ENCODE measurements around the gene TMEM131L.
A peak's percentile ranks its signal among the peaks of the same experiment; 100 is the strongest.

The TMEM131L gene

DNA sequence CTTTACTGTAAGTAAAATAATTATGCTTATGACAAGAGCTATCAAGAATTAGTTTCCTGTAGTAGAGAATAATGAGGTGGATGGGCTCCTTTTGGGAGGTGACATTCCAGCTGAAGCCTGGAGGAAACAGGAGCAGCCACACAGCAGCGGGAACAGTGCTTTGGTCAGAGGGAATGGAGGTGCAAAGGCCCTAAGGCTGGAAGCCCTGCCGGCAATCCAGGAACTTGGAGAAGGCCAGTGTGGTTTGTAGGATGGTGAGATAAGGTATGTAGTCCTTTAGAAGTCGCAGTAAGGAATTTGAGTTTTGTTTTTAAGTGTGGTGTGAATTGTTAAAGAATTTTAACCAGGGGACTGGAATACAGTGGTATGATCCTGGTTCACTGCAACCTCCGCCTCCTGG lies 8.1 kb downstream of the TMEM131L start:
- DNase-seq (ENCODE audit: low read depth in 4 of 4, low spot score in 1 of 4): no peak

DNA sequence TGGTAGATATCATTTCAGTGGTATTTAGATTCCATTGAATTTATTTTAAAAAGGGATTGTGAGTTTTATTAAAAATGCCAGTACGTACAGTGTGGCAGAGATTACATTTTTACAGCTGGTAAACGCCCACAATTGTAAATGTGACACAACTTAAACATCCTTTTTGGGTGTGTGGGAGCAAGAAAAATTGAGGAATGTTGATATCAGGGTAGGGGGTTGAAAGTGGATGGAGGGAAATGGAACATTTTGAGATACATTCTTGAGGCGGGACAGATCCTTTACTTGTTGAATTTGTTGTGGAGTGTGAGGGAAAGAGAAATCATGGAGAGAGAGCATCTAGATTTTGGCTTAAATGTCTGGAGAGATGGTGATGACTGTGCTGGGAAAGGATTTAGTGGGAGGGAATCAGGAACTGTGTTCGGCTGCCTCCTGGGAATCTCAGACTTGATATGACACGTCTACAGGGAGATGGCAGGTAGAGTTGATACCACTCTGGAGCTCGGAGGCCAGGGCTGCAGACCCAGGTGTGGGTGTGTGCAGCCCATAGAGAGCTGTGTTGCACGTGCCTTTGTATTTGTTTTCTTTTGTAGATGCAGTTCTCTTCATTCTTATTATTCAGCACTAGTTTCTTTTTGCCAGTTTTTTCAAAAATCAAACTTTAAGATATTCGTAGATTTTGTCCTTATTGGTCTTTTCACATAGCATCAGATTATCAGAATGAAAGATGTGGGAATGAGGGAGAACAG lies 10.8 kb downstream of the TMEM131L start:
- DNase-seq (ENCODE audit: low read depth in 4 of 4, low spot score in 1 of 4): no peak

DNA sequence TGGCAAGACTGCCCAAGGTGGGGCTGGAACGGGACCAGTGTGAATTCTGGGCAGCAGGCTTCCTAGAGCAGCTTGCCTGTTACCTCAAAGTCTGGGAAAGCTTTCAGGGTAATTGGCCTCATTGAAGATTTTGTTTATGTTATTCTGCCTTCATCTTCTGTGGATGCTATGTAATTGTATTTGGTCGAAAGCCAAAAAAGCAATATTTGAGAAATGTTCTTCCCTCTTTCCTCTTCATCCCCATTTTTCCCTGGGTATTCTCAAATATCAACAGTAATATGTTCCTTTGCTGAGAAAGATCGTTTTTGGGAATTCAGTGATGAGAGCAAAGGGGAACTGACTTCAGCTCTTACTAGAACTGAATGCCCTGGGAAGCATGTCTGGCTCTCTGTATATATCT lies 12.9 kb downstream of the TMEM131L start:
- no peak for DNase-seq (ENCODE audit: low read depth in 4 of 4, low spot score in 1 of 4)

DNA sequence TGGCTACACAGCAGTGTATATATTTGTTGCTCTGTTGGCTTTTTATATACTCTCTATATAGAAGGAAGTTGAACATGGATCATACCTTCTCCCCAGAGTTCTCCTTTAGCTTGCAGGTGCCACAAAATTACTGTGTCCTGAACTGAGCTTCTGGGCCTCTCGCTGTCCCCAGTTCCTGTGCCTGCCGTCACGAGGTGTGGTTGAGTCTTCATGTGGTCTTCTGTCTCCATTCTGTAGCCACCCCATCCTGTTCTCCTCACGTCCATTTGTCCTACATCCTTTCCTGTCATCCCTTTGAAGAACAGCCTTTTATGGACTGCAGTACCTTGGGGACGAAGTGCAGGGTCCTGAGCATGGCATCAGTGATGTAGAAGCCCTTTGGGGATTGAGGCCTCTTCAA lies 14.5 kb downstream of the TMEM131L start:
- no peak for DNase-seq (ENCODE audit: low read depth in 4 of 4, low spot score in 1 of 4)

DNA sequence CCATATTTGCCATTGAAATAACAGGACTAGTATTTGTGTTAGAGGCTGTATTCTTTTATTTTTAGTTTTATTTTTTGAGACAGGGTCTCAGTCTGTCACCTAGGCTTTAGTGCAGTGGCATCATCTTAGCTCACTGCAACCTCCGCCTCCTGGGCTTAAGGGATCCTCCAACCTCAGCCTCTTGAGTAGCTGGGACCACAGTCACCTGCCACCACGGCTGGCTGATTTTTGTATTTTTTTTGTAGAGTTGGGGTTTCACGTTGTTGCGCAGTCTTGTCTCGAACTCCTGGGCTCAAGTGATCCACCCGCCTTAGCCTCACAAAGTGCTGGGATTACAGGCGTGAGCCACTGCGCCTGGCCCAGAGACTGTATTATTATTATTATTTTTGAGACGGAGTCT lies 15.3 kb downstream of the TMEM131L start:
- DNase-seq (ENCODE audit: low read depth in 4 of 4, low spot score in 1 of 4): no peak

DNA sequence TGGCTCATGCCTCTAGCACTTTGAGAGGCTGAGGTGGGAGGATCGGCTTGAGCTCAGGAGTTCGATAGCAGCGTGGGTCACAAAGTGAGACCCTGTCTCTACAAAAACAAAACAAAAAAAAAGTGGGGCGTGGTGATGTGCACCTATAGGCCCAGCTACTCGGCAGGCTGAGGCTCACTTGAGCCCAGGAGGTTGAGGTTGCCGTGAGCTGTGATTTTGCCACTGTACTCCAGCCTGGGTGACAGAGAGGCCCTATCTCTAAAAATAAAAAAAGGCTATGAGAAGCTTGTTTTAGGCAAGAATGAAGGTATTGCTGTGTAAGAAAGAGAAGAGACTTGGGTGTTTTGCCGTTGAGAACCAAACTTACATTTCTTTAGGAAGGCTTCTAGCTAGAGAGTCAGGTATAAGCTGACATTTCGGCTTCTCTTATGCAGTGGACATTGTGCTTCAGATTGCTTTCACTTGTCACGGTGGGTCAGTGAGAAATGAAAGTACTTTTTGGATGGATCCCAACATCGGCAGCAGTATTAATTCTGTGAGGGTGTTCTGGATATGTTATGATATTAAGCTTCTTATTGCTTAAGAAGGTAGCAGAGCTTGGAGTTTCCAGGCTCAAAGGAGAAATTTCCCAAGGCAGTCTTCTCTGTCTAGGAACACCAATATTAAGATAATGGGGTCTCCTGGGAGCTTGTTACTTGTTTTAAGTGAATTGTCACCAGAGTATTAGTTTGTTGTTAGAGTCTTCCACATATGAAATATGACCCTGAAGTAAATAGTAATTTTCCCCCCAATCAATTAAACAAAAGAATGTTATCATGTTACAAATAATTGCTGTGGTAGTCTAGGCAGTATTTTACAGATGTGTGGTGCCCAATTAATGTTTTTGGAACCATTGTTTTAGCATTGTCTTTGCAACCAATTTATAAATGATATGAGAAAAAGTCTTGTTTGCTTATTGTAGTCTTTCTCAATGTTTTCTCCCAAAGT lies 17.6 kb downstream of the TMEM131L start:
- no peak for DNase-seq (ENCODE audit: low read depth in 4 of 4, low spot score in 1 of 4)

DNA sequence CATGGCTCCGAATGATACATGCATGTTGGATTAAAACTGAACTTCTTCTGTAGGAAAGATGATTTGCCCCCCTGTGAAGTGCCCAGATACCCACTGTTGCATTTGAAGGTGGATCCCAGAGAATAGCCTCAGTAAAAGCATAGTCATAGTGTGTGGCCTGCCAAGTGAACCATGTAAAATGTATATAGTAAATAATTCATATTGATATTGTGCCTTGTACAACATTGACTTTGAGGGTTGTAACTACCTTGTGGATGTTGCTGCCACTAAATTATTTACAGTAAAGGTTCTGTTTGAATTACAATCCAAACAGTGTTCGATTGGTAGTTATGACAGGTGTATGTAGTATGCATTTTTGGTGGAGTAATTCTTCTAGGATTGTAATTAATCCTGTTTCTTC lies 19.2 kb downstream of the TMEM131L start:
- DNase-seq (ENCODE audit: low read depth in 4 of 4, low spot score in 1 of 4): no peak

DNA sequence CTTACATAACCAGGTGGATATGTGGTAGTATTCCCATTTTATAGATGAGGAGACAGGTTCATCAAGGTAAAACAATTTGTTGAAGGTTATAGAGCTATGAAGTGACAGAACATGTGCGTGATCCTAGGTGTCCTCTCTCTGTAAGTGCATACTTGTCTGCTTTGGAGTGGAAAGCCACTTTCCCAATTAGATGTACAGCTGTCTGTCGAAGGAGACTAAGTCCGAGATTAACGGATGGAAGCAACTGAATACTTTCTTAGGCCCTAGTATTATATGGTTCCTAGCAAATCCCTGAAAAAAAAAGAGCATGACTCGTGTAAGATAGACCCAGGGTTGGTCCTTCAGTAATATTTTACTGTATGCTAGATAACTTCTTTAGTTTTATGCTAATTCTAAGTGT lies 19.7 kb downstream of the TMEM131L start:
- DNase-seq (ENCODE audit: low read depth in 4 of 4, low spot score in 1 of 4): no peak

DNA sequence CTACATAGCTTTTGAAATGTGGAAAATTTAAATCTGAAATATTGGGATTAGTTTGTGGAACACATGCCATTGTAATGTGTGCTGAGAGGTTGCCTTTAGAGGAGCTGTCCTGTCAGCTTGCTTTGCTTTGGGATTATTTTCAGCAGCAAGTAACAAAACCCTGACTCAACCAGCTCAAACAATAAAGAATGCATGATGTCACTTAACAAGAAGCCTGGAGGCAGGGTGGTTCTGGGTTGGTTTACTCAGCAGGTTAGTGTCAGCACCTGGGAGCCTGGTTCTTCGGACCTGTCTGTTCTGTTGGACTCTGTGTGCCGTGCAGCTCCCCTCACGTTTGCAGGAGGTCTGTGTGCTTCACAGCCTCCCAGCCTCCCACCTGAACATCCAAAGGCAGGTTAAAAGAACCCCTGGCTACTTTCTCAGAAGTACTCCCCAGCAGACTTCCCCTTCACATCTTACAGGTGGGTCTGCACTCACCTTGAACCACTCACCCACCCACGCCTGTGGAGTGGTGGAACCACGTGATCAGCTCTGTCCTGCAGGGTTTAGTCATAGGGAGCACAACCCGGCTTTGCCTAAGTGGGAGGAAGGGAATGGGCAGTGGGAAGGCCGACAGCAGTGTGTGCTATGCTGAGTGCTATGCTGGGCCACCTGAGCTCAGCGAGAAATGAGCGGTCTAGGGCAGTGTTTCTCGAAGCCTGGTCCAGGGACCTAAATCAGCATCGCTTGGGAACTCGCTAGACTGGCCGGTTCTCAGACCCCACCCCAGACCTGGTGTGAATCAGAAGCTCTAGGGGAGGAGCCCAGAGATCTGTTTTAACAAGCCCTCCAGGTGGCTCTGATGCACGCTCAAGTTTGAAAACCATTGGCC lies 20.4 kb downstream of the TMEM131L start:
- DNase-seq (ENCODE audit: low read depth in 4 of 4, low spot score in 1 of 4): no peak

DNA sequence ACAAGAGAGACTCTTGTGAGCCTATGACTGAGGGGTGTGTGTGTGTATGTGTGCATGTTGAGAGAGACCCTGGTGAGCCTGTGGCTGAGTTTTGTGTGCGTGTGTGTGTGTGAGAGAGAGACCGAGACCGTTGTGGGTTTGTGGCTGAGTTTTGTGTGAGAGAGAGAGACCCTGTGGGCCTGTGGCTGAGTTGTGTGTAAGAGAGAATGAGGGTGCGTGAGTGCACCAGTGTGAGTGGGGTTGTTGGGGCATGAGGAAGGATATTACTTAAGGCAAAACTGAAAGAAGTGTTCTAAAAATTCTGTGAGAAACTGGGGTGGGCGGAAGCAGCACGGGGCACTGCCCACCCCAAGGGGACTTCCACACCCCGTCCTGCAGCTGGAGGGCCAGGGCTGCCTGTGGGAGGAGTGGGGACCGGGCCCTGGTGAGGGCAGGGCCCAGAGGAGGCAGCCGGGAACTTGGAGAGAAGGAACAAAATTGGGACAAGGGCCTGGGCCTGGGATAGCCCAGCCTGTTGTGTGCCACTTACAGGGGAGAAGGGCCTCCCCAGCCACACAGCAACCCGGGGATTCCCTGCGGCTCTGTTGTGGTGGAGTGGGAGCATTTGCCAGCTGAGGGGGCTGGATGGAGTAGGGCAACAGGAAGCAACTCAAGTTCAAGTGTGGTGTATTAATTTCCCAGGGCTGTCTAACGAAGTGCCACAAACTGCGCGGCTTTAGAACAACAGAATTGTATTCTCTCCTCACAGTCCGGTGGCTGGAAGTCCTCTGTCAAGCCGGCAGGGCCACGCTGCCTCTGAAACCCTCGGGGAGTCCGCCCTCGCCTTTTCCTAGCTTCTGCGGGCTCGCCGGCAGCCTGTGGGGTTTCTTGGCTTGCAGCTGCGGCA lies 22.1 kb downstream of the TMEM131L start:
- peak in 3 of 4 experiments; percentile 52 to 65 (median 63) for DNase-seq (ENCODE audit: low read depth in 4 of 4, low spot score in 1 of 4)

DNA sequence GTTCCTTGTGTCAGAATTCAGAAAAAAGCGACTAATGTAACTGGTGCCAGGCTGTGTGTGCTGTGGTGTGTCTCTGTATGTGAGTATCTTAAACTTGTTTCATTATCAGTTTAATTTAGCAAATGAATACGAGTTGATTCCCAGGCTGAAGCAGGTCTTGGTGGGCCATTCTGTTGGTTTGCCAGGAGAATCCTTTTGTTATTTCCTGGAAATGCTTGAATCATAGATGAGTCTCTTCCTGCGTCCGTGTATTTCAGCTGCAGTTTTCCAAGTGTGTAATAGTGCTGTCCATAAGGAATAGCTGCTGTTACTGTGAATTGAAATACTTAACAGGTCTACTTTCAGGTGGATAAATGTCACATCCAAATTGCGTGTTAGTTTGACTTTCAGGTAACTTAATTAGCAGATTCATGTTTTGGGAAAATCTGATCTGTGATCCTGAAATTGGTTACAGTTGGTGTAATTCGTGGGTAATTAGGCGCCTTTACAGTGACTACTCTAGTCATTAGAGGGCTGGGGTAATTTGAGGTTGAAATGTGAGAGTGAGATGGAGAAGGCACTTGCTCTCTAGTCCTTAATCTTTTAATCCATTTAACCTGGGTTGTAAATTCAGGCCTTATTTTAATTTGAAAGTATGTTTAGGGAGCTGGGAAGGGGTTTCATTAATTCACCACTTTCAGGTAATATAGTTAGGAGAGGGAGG lies 23.8 kb downstream of the TMEM131L start:
- DNase-seq (ENCODE audit: low read depth in 4 of 4, low spot score in 1 of 4): no peak

DNA sequence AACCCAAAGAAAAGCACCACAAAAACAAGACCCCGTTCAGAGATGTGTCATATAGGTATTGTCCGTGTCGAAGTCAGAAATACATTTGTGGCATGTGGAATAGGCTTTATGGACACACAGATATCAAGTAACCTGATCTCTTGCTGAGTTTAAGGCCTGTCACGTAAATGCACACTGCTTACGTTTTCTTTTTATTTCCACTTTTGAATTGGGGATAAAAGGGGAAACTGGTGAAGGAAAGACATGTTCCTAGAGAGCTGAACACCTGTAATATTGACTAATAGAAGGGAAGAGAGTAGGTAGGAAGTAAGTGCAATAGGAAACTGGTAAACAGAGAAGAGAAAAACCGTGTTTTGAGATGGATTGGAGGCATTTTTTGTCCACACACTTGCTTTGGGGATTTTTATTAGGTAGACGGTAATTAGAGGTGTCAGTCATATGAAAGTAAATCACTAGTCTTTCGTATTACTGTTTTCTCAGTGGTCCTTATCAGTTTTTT lies 24.9 kb downstream of the TMEM131L start:
- DNase-seq (ENCODE audit: low read depth in 4 of 4, low spot score in 1 of 4): no peak

DNA sequence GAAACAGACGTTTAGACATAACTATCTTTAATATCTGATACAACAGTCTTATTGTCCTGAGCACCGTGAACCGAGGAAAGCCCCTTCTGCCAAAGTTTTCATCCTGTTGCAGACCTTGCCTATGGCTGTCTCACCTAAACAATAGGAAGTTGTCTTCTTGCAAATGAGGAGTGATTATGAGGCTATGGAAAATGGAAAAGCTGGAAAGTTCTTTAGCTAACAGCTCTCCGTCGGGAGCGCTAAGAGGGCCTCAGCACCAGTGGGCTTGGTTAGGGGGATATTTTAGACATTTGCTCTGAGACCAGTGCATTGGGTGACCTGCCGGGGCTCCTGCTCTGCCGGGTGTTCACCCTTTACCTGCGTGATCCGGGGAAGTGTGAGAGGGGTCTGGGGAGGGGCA lies 28.4 kb downstream of the TMEM131L start:
- no peak for DNase-seq (ENCODE audit: low read depth in 4 of 4, low spot score in 1 of 4)

DNA sequence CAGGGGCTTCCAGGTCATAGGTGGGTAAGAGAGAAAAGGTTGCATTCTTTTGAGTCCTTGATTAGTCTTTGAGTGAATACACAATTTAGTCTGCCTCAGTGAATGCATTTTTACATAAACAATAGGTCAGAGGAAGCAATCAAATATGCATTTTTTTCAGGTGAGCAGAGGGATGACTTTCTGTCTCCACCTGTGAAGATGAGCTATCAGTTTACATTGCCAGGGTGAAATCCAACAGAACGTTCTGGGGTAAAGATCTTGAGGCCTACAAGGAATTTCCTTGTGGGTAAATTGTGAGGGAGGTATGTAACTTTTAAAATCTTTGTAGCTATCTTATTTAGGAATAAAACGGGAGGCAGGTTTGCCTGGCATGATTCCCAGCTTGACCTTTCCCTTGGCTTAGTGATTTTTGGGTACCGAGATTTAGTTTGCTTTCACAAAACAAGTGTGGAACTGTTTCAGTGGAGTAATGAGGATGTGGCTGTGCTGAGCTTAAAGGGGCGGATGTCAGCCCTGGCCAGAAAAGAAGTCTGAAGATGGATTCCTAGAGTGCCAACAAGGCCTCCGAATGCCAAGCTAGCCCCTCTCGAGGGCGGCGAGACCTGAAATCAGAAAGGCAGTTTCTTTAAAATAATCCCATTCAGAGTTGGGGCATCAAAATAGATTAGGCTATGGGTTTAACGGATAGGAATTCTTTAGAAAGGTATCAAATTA lies 29.5 kb downstream of the TMEM131L start:
- DNase-seq (ENCODE audit: low read depth in 4 of 4, low spot score in 1 of 4): no peak

DNA sequence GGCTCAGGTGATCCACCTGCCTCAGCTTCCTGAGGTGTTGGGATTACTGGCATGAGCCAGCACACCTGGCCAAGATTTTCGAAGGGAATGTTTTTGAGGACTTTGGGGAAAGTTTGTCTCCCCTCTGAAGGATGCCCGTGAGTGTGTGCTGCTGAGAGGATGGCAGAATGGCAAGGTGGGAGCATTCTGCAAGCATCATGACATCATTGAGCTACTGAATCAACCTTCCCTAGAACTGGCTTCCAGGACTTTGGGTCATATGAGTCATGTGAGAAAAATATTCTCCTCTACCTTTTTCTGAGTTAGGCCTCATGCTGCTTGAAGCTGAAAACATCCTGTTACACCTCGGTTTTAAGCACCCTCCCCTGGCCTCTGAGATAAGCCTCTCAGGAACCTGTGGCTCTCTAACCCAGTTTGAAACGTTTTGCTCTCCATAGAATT lies 31.0 kb downstream of the TMEM131L start:
- DNase-seq (ENCODE audit: low read depth in 4 of 4, low spot score in 1 of 4): peak in 1 of 4 experiments; percentile 45

DNA sequence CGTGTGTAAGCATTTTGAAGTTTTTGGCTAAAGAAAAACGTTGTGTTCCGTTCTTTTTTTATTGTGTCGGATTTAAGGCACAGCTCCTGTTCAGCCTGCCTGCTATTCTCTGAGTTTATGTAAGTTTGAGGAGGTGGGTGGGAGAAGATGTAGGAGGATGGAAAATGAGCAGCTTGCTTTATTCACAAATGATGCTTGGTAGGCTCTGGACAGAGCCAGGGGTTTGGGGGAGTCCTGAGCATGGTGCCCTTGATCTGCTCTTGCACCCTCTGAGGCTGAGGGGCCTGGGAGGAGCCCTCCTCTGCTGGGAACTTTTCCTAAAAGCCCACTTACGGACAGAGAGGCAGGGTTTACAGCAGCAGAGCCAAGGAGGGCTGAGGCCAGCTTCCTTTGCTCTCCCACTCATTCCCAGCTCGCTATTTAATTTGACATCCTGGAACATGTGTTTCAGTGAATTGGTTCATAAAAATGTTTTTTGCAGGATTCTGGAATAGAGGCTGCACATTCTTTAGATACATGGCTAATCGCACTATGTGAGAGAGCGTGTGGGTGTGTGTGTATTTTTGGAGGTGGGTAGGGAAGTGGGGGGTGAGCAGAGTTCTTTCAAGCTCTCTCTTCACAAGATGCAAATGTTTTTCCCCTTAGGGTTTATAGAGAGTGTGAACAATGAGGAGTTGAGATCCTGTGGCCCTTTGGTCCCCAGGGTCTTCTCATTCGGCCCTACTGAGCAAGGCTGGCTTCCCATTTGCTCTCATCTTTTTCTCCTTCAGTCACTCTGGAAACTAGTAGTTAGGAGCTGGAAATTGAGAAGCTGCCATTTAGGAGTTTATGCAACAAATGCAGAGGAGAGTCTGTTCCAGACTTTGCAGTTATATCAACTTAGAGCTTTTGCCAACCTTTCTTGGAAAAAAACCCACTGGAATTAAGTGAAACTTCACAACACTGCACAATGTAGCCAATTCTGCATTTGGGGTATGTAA lies 32.1 kb downstream of the TMEM131L start:
- no peak for DNase-seq (ENCODE audit: low read depth in 4 of 4, low spot score in 1 of 4)

DNA sequence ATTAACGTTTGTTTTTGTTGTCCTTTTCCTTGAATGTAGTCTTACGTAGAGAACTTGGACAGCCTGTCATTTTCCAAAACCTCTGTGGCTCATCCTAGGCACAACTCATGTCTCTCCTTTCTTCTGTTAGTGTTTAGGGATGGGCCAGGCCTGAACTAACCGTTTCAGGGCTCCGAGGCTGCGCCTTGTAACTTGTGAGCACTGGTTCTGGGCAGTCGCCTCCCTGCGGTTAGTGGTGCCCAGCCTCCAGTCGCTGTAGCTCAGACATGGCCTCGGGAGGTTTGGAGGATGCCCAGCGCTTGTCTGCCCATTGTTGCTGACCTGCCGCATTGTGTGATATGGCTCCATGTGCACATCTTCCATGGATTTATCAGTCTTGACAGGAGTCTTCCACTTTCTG lies 32.8 kb downstream of the TMEM131L start:
- DNase-seq (ENCODE audit: low read depth in 4 of 4, low spot score in 1 of 4): no peak

DNA sequence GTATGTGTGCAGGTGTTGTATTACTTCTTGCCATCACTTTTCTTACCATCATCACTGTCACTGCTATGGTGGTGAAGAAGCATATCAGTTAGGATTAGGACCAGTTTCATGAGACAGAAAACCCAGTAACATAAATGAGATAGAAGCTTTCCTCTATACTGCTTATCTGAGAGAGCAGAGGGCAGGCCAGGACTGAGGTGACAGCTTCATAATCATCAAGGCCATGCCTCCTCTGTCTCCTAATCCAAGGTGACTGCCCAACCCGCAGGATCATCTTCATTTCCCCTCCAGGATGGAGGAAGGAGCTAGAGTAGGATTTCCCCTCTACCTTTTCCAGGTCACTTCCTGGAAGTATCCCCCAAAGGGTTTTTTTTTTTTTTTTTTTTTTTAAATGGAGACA lies 35.4 kb downstream of the TMEM131L start:
- no peak for DNase-seq (ENCODE audit: low read depth in 4 of 4, low spot score in 1 of 4)

Data from stimulated activated CD4-positive, alpha-beta T cell treated with anti-CD3 and anti-CD28 coated beads, Interleukin-1b, Interleukin-23, amount 100 ng/mL, for 24 hours (primary cell).